ENCODE results near the gene SH3D19.

DNA sequence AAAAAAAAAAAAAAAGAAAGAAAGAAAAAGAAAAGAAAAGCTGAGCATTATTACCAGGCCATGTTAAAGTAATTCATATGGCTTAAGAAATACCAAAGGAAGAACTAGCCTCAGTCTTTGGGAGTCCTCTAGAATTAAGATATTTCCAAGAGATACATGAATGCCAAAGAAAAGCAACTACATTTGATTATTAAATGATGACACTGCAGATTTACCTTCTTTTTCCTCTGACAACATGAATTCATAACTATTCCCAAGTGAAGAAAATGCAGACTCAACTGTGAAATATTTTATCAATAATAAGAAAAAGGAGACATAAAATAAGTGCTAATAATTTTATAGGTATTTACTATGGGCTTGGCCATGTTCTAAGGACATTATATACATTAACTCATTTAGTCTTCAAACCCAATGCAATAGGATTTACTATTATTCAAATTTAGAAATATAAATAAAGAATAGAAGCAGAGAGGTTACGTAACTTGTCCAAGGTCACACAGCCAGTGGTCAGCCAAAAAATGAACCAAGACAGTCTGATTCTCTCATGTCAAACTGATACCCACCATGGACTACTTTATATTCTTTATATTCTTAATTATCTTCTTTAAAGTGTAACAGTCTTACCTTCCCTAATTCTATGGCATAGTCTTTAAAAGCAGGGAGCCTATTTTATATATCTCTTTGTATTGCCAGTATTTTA lies 6.9 kb downstream of the SH3D19 start:
- TF ChIP-seq, protein P1, sequence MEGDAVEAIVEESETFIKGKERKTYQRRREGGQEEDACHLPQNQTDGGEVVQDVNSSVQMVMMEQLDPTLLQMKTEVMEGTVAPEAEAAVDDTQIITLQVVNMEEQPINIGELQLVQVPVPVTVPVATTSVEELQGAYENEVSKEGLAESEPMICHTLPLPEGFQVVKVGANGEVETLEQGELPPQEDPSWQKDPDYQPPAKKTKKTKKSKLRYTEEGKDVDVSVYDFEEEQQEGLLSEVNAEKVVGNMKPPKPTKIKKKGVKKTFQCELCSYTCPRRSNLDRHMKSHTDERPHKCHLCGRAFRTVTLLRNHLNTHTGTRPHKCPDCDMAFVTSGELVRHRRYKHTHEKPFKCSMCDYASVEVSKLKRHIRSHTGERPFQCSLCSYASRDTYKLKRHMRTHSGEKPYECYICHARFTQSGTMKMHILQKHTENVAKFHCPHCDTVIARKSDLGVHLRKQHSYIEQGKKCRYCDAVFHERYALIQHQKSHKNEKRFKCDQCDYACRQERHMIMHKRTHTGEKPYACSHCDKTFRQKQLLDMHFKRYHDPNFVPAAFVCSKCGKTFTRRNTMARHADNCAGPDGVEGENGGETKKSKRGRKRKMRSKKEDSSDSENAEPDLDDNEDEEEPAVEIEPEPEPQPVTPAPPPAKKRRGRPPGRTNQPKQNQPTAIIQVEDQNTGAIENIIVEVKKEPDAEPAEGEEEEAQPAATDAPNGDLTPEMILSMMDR (IDR thresholded peaks at IDR 0.05) = no peak
- TF ChIP-seq POLR2A (IDR thresholded peaks at IDR 0.05) = no peak

Measured in esophagus squamous epithelium (tissue), 4 donors.